B cell (primary cell): ENCODE measurements around the gene OXSM. TPM values are rescaled to one million over a fixed set of nuclear protein-coding genes. Genes with fewer than 3 reads are reported as not detected.

Experiments
- ATAC-seq: fragments of 200-7000 bp; cut with Tn5 transposase; one replicate; pipeline ENCODE4 v1.10.0; 2021; ENCODE audit warnings: low read depth, mild to moderate bottlenecking, moderate number of reproducible peaks, moderate library complexity
- CTCF ChIA-PET: fragments of 350-600 bp; sonication (Branson Sonifier 250); formaldehyde crosslinking; loops from one replicate; lab custom pipeline; 2021; ENCODE audit warnings: antibody characterized with exemption, inconsistent platforms; lab: Charles Lee
- POLR2A ChIA-PET: fragments of 350-600 bp; sonication (Branson Sonifier 250); formaldehyde crosslinking; loops from one replicate; lab custom pipeline; 2021; ENCODE audit warnings: antibody characterized with exemption; lab: Charles Lee
- DNase-seq: peaks from one replicate; pipeline ENCODE4 v3.0.0; 2013
- H2AFZ ChIP-seq: 2 replicates; pipeline ENCODE4 v1.6.1; 2012; ENCODE audit warnings: mild to moderate bottlenecking, low read depth, low read length; ENCODE audit not compliant: insufficient read depth, poor library complexity, severe bottlenecking
- H3K27ac ChIP-seq, 2 donors: 1 replicate in 1 of 2; 2 replicates in 1 of 2; pipeline ENCODE4 v1.5.1; 2012 to 2013; ENCODE audit warnings: low read length in 2 of 2, mild to moderate bottlenecking in 2 of 2, moderate library complexity in 1 of 2
- H3K27me3 ChIP-seq, 4 experiments: fragments of 200-600 bp in 1 of 4; sonication (generic) in 1 of 4; replicated peaks in 1 of 4; 1 replicate in 2 of 4; 2 replicates in 2 of 4; pipeline versions ENCODE4 v1.6.1 to v1.7.0; 2013 to 2016; ENCODE audit warnings: low read length in 3 of 4, mild to moderate bottlenecking in 2 of 4, mixed read lengths in 1 of 4, moderate library complexity in 1 of 4; ENCODE audit not compliant: insufficient read depth in 4 of 4, control insufficient read depth in 3 of 4; ENCODE audit errors: control extremely low read depth in 1 of 4
- H3K36me3 ChIP-seq, 2 experiments: replicated peaks in 1 of 2; 1 replicate in 1 of 2; 2 replicates in 1 of 2; pipeline versions ENCODE4 v1.6.1 to v1.7.1; 2013; ENCODE audit warnings: low read length in 1 of 2; ENCODE audit not compliant: insufficient read depth in 2 of 2, control insufficient read depth in 1 of 2; ENCODE audit errors: control extremely low read depth in 1 of 2, extremely low read depth in 1 of 2
- H3K4me1 ChIP-seq, 2 donors: fragments of 200-600 bp in 1 of 2; sonication (generic) in 1 of 2; 1 replicate in 1 of 2; 2 replicates in 1 of 2; pipeline versions ENCODE4 v1.5.1 to v1.6.1; 2013 to 2017; ENCODE audit warnings: low read length in 2 of 2; ENCODE audit not compliant: control insufficient read depth in 2 of 2, insufficient read depth in 2 of 2
- H3K4me2 ChIP-seq: replicated peaks from 2 replicates; pipeline ENCODE3; 2012; ENCODE audit warnings: mild to moderate bottlenecking, low read depth, low read length; ENCODE audit not compliant: poor library complexity, severe bottlenecking
- H3K4me3 ChIP-seq, 5 experiments: fragments of 200-600 bp in 1 of 5; sonication (generic) in 1 of 5; 1 replicate in 3 of 5; 2 replicates in 2 of 5; pipeline versions ENCODE4 v1.5.1 to v1.7.0; 2011 to 2016; ENCODE audit warnings: low read length in 4 of 5, mild to moderate bottlenecking in 4 of 5, low read depth in 2 of 5, control low read depth in 1 of 5, moderate library complexity in 1 of 5; ENCODE audit not compliant: insufficient read depth in 1 of 5; ENCODE audit errors: control extremely low read depth in 1 of 5, extremely low read depth in 1 of 5
- H3K79me2 ChIP-seq: fragments of 200-600 bp; sonication (generic); one replicate; pipeline ENCODE4 v1.6.0; 2016; ENCODE audit warnings: low read length; ENCODE audit not compliant: control insufficient read depth, insufficient read depth
- H3K9ac ChIP-seq: fragments of 200-600 bp; sonication (generic); 2 replicates; pipeline ENCODE4 v1.6.1; 2017; ENCODE audit warnings: mild to moderate bottlenecking, low read length, moderate library complexity
- H3K9me3 ChIP-seq, 3 donors: one replicate each; pipeline versions ENCODE4 v1.6.1 to v1.7.1; 2013; ENCODE audit warnings: low read length in 2 of 3; ENCODE audit not compliant: control insufficient read depth in 2 of 3, insufficient read depth in 1 of 3; ENCODE audit errors: control extremely low read depth in 1 of 3
- H4K20me1 ChIP-seq: 2 replicates; pipeline ENCODE4 v1.6.0; 2012; ENCODE audit warnings: mild to moderate bottlenecking, low read length; ENCODE audit not compliant: insufficient read depth, control insufficient read depth, poor library complexity, severe bottlenecking
- H3K27ac Mint-ChIP-seq: one replicate; pipeline ENCODE4 v1.8.0; 2021; ENCODE audit warnings: mixed read lengths
- H3K27me3 Mint-ChIP-seq: one replicate; pipeline ENCODE4 v1.8.0; 2021; ENCODE audit warnings: mixed read lengths
- H3K4me1 Mint-ChIP-seq: one replicate; pipeline ENCODE4 v1.8.0; 2021; ENCODE audit warnings: mixed read lengths
- H3K4me3 Mint-ChIP-seq: one replicate; pipeline ENCODE4 v1.8.0; 2021; ENCODE audit warnings: mixed read lengths
- H3K9me3 Mint-ChIP-seq: one replicate; pipeline ENCODE4 v1.8.0; 2022; ENCODE audit warnings: mixed read lengths; ENCODE audit not compliant: insufficient read depth
- EZH2 ChIP-seq: IDR thresholded peaks from 2 replicates; pipeline ENCODE4 v1.6.1; 2012; ENCODE audit warnings: borderline replicate concordance, low read depth, mild to moderate bottlenecking, moderate library complexity, low read length; ENCODE audit not compliant: insufficient read depth, poor library complexity, severe bottlenecking
- WGBS: methylation state at CpG from one replicate; pipeline ENCODE4 v1.1.5; 2013; ENCODE audit warnings: missing lambda C conversion rate; ENCODE audit not compliant: insufficient coverage; 5-methylcytosine and 5-hydroxymethylcytosine counted together
- intact Hi-C: fragments of 100-400 bp; cut with micrococcal nuclease; formaldehyde crosslinking; loops from one replicate; pipeline ENCODE4 v1.10.0; 2022
- polyA plus RNA-seq: library from polyadenylated mRNA; depleted of rRNA; stranded (reverse); fragments of >200 nt; gene quantifications from 2 replicates; pipeline ENCODE4 v1.2.3, GENCODE V29; 2012
- total RNA-seq, 2 donors: library from RNA; stranded (reverse); fragments of 120-200 nt in 1 of 2; gene quantifications; 1 replicate in 1 of 2; 2 replicates in 1 of 2; pipeline versions ENCODE4 v1.2.3 to v1.2.4, GENCODE V29; 2013 to 2022
- TF ChIP-seq, protein P1 (sequence below): fragments of 200-600 bp; IDR thresholded peaks from one replicate; pipeline ENCODE4 v1.8.0; 2022; ENCODE audit warnings: antibody characterized with exemption, mild to moderate bottlenecking

The OXSM gene
- total and polyA plus RNA-seq, 2 donors (not counting 1 experiment from before 2014, with no cell fraction given) = 13.7 to 18.7 TPM

DNA sequence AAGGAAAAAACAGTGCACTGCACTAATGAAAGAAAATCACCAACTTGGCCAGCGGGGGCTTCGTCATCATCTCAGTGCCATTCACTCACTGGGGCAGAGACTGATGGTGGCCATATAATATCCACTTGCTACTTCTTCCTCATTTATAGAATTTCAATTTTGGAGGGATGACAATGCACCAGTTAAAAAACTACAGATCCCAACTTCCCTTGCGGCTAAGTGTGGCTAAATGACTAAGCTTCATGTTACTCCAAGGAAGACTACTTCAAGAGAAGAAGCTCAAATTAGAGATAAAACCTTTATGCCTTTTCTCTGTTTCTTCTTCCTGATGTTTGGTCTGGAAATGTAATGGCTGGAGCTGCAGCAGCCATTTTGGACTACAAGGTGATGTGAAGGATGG lies 45.4 kb upstream of the OXSM start:
- Histone ChIP-seq H3K9ac (no peak overlapping the region), H4K20me1 (peaks cover 23% of the 10 kb centered on the region), H3K27me3 (no peaks in the 10 kb centered on the region), H3K79me2 (peaks cover 27% of the 10 kb centered on the region), H2AFZ (no peak overlapping the region), H3K36me3 (peaks cover 27 to 64% of the 10 kb centered on the region in 2 experiments), H3K4me1 (no peaks in the 10 kb centered on the region), H3K4me2 (no peak overlapping the region), H3K9me3 (peaks cover 0 to 3% (median 0%) of the 10 kb centered on the region in 3 donors), H3K27ac (no peak overlapping the region), H3K4me3 (no peak overlapping the region)
- H3K4me1 Mint-ChIP-seq = peaks cover 2% of the 10 kb centered on the region
- no peak for DNase-seq
- no peak for TF ChIP-seq EZH2
- no peak for ATAC-seq
- CTCF ChIA-PET = interaction anchor here (1.2 to 1.4 kb wide), 2 partner anchors 13 to 95 kb away, joined by 3 to 4 read pairs; no protein-coding TSS in a partner anchor
- no peak overlapping the region for H3K27ac Mint-ChIP-seq
- POLR2A ChIA-PET = no interaction called here
- WGBS = 100% methylated on average over 3 of the region's 3 CpGs
- no peak overlapping the region for H3K4me3 Mint-ChIP-seq
- no peaks in the 10 kb centered on the region for H3K27me3 Mint-ChIP-seq
- intact Hi-C loops = loop anchor here (10.0 kb wide), 2 partner anchors 50 to 110 kb away; partner anchors contain the start of gene OXSM
- H3K9me3 Mint-ChIP-seq = no peaks in the 10 kb centered on the region

DNA sequence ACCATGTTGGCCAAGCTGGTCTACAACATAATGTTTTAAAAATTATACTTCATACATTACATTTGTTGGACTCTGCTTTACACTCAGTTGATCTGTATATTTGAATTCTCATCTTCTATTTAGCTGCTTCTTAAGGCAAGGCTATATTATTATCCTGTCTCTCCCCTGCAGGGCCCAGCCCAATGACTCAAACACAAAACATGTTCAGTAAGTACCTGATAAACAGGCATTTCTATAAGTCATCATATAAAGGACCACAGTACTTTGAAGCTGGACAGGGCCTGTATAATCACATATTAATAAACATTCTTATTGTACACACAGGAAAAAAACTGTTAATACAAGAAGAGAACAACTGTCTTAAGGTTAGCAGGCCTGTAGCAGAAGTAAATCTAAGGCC lies 42.9 kb upstream of the OXSM start:
- H4K20me1 ChIP-seq = peaks cover 29% of the 10 kb centered on the region
- H3K4me2 ChIP-seq = no peak overlapping the region
- ChIA-PET POLR2A (no interaction called here), CTCF (interaction anchor here (1.1 kb wide), 1 partner anchor 9 kb away, joined by 3 read pairs; no protein-coding TSS in a partner anchor)
- no peak overlapping the region for H3K4me3 ChIP-seq
- no peak overlapping the region for H2AFZ ChIP-seq
- H3K9ac ChIP-seq = no peak overlapping the region
- H3K27ac Mint-ChIP-seq = no peak overlapping the region
- intact Hi-C loops = loop anchor here (10.0 kb wide), 2 partner anchors 48 to 108 kb away; partner anchors contain the start of gene OXSM
- peaks cover 0 to 3% (median 0%) of the 10 kb centered on the region in 3 donors for H3K9me3 ChIP-seq
- no peaks in the 10 kb centered on the region for H3K4me1 ChIP-seq
- H3K4me1 Mint-ChIP-seq = peaks cover 2% of the 10 kb centered on the region
- no peaks in the 10 kb centered on the region for H3K27me3 ChIP-seq
- DNase-seq (no peak), ATAC-seq (no peak)
- no peak overlapping the region for H3K27ac ChIP-seq
- H3K27me3 Mint-ChIP-seq = no peaks in the 10 kb centered on the region
- H3K79me2 ChIP-seq = peaks cover 29% of the 10 kb centered on the region
- H3K36me3 ChIP-seq = peaks cover 36 to 76% of the 10 kb centered on the region in 2 experiments
- no peak overlapping the region for H3K4me3 Mint-ChIP-seq
- no peaks in the 10 kb centered on the region for H3K9me3 Mint-ChIP-seq
- no peak for TF ChIP-seq EZH2
- TF ChIP-seq, protein P1, sequence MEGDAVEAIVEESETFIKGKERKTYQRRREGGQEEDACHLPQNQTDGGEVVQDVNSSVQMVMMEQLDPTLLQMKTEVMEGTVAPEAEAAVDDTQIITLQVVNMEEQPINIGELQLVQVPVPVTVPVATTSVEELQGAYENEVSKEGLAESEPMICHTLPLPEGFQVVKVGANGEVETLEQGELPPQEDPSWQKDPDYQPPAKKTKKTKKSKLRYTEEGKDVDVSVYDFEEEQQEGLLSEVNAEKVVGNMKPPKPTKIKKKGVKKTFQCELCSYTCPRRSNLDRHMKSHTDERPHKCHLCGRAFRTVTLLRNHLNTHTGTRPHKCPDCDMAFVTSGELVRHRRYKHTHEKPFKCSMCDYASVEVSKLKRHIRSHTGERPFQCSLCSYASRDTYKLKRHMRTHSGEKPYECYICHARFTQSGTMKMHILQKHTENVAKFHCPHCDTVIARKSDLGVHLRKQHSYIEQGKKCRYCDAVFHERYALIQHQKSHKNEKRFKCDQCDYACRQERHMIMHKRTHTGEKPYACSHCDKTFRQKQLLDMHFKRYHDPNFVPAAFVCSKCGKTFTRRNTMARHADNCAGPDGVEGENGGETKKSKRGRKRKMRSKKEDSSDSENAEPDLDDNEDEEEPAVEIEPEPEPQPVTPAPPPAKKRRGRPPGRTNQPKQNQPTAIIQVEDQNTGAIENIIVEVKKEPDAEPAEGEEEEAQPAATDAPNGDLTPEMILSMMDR = no peak
